NCI-H345 treated with DMSO at 0.1 percent for 48 hours (cell line): ENCODE data around the gene ZFAND6.
A peak's percentile ranks its signal among the peaks of the same experiment; 100 is the strongest.
"Not testable (repeated sequence)": the region's sequence is repeated elsewhere in the genome, so short reads cannot be mapped to it uniquely, and the experiment has no call there.

Experiments
- DNase-seq: peaks from one replicate; lab custom pipeline; 2025; ENCODE audit not compliant: unreplicated experiment; lab: John Stamatoyannopoulos, UW

Gene ZFAND6

DNA sequence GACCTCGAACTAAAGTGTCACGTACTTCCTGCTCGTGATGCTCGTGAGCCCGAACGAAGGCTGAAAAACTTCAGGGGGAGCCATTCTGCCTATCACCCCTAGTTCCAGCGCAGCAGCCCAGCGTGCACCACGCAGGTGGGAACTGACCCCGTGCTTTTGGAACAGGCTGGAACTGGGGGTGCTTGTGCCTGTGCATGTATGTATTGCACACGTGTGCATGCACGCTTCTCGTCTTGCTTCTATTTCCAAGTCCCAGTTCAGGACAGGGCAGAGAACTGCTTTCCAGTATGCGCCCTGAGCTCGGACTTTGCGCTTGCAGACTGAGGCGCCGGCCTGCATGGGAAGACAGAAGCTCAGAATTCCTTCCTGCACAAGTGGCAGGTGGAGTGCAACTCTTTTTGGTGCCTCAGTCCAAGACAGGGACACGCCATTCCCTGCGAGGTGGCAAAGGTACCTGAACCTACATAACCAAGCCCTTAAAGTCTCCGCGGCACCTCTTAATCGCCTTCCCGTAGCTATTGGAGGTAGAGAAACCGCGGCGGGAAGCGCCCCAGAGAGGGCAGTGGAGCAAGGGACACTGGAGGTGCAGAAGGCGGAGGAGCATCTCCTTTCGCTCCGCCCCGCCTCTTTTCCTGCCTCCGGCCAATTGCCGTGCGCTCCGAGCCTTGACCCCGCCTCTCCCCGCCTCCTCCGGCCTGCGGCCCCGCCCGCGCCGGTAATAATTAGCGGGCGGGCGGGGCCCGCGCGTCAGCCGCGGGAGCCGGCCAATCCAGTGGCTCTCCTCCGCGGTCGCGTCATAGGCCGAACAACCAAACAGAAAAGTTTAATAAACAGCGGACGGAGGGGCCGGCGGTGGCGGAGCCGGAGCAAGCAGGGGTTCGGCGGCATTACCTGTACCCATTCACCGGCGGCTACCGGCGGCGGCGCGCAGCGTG is at the start of gene ZFAND6:
Gene ZFAND6, plus strand, starts transcription at position 826 of the 935 bp plus-strand sequence. CDS start 60,669 bp downstream, outside the sequence.
- DNase-seq, result peak; percentile 84

DNA sequence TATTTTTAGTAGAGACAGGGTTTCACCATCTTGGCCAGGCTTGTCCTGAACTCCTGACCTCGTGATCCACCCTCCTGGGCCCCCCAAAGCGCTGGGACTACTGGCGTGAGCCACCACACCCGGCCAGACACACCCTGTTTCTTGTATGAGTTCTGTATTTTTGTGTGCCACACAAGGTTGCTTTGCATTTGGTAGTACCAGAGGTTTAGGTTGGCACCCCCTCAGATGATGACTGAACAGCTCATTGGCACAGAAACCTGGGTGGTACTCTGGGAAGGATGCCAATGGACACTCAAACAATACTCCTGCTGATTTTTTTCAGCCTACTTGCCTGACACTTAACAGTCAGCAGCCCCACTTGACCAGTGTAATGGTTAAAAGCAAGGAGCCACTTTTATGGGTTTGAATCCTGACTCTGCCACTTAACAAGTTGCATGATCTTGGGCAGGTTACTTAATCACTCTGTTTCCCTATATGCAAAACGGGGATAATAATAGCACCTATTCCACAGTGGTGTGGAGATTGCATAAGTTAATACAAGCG is 49.3 kb upstream of the ZFAND6 start:
- no peak for DNase-seq

DNA sequence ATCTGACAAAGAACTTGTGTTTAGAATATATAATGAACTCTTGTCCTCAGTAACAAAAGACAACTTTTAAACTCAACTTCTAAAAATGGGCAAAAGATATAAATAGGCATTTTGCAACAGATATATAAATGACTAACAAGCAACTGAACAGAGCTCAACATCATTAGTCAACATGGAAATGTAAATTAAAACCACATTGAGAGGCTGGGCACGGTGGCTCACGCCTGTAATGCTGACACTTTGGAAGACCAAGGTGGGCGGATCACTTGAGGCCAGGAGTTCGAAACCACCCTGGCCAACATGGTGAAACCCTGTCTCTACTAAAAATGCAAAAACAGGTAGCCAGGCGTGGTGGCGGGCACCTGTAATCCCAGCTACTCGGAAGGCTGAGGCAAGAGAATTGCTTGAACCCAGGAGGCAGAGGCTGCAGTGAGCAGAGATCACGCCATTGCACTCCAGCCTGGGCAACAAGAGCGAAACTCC is 48.4 kb upstream of the ZFAND6 start:
- not testable (repeated sequence) for DNase-seq

DNA sequence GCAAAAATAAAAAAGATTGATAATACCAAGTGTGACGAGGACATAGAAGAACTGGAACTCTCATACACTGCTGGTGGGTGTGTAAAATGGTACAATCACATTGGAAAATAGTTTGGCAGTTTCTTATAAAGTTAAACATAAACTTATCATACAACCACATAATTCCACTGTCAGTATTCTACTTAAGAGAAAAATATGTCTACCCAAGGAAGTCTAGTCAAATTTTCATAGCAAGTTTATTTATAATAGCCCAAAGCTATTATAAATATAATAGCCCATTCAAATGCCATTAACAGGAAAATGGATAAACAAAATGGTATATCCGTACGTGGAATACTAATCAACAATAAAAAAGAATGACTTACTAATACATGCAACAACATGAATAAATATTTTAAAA is 47.9 kb upstream of the ZFAND6 start:
- DNase-seq, result no peak

DNA sequence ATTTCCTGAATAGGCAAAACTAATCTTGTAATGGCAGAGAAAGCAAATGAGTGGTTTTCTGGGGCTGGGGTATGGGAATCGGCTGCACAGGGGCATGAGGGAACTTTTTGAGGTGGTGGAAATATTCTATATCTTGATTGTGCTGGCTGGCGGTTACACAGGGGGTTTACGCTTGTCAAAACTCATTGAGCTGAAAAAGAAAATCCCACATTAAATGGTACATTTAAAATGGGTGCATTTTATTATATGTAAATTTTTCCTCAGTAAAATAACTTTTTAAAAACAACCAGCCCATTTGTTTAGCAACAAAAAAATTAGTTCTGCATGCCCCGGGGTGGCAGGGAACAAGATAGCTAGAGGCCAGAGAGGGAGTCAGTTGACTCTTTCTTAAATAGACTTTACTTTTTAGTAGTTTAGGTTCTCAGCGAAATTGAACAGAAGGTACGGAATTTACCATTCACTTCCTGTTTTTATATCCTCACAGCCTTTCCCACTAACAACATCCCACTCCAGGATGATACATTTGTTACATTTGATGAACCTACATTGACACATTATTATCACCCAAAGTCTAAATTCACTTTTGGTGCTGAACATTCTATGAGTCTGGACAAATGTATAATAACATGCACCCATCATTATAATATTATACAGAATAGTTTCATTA is 47.3 kb upstream of the ZFAND6 start:
- no peak for DNase-seq

DNA sequence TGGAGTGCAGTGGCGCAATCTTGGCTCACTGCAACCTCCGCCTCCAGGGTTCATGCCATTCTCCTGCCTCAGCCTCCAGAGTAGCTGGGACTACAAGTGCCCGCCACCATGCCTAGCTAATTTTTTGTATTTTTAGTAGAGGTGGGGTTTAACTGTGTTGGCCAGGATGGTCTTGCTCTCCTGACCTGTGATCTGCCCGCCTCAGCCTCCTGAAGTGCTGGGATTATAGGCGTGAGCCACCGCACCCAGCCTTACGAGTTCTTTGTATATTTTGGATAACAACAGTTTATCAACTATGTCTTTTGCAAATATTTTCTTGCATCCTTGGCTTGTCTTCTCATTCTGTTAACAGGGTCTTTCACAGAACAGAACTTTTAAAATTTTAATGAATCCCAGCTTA is 45.3 kb upstream of the ZFAND6 start:
- not testable (repeated sequence) for DNase-seq

DNA sequence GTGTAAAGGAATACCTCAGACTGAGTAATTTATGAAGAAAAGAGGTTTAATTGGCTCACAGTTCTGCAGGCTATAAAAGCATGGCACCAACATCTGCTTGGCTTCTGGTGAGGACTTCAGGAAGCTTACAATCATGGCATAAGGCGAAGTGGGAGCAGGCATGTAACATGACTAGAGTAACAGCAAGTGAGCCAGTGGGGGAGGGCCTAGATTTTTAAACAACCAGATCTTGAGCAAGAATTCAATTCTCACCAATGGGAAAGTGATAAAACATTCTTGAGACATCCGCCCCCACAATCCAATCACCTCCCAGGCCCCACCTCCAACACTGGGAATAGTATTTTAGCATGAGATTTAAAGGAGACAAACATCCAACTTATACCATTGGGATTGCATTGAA is 44.3 kb upstream of the ZFAND6 start:
- DNase-seq, result no peak

DNA sequence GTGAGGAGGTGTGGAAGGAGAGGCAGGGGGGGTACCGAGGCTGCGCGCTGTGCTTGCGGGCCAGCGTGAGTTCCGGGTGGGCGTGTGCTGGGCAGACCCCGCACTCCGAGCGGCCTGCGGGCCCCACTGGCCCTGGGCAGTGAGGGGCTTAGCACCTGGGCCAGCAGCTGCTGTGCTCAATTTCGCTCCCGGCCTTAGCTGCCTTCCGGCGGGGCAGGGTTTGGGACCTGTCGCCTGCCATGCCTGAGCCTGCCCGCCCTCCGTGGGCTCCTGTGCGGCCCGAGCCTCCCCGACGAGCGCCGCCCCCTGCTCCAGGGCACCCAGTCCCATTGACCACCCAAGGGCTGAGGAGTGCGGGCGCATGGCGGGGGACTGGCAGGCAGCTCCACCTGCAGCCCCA is 43.0 kb upstream of the ZFAND6 start:
- DNase-seq, result not testable (repeated sequence)

DNA sequence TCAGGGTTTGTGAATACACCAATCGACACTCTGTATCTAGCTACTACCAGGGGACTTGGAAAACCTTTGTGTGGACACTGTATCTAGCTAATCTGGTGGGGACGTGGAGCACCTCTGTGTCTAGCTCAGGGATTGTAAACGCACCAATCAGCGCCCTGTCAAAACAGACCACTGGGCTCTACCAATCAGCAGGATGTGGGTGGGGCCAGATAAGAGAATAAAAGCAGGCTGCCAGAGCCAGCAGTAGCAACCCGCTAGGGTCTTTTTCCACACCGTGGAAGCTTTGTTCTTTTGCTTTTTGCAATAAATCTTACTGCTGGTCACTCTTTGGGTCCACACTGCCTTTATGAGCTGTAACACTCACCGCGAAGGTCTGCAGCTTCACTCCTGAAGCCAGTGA is 42.3 kb upstream of the ZFAND6 start:
- DNase-seq, result not testable (repeated sequence)

DNA sequence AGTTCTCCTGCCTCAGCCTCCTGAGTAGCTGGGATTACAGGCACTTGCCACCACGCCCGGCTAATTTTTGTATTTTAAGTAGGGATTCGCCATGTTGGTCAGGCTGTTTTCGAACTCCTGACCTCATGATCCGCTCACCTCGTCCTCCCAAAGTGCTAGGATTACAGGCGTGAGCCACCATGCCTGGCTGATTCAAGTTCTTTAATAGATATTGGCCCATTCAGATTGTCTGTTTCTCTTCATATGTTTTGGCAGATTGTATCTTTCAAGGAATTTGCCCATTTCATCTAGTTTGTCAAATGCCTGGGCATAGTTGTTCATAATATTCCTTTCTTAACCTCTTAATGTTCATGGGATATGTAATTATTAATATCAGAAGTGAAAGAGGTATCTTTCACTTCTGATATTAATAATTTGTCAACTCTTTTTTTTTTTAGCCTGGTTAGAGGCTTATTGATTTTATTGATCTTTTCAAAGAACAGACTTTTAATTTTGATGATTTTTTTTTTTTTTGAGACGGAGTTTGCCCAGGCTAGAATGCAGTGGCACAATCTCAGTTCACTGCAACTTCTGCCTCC is 40.2 kb upstream of the ZFAND6 start:
- no peak for DNase-seq

DNA sequence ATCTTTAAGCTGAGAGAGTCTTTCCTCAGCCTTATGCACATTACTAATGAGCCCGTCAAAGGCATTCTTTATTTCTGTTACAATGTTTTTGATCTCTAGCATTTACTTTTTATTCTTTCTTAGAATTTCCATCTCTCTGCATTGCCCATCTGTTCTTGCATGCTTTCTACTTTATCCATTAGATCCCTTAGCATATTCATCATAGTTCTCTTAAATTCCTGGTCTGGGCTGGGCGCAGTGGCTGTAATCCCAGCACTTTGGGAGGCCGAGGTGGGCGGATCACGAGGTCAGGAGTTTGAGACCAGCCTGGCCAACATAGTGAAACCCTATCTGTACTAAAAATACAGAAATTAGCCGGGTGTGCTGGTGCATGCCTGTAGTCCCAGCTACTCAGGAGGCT is 39.3 kb upstream of the ZFAND6 start:
- not testable (repeated sequence) for DNase-seq

DNA sequence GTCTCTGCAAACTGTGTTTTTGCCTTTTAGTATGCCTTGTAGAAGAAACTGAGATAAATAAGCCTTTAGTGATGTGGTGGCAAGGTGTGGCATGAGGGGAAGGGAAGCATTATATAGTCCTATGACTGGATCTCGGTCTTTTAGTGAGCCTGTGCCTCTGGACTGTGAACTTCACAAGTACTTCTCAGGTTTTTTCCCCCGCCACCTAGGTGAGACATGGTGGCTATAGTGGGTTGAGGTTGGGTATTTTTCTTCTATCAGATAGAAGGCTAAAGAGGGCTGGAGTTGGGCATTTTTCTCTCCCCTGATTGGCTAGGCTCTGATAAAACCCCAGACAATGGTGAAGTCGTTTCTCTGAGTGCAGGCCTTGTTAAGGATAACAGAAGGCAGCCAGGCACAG is 38.7 kb upstream of the ZFAND6 start:
- DNase-seq, result no peak

DNA sequence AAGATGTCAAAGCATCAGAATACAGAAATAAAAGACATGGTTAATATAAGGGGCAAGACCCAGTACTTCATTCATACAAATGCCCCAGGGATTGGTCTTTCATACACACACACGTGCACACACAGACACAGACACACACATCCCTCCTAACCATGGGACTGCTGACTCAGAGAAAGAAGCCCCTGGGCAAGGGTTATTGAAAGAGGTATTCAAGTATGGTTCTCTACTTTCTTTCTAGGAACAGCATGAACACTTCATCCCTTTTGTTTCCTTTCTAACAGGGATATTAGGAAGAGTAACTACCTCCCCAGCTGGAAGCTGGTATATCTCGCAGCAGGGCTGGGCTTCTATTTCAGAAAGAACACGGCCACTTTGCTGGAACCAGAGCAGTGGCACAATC is 33.2 kb upstream of the ZFAND6 start:
- DNase-seq, result no peak

DNA sequence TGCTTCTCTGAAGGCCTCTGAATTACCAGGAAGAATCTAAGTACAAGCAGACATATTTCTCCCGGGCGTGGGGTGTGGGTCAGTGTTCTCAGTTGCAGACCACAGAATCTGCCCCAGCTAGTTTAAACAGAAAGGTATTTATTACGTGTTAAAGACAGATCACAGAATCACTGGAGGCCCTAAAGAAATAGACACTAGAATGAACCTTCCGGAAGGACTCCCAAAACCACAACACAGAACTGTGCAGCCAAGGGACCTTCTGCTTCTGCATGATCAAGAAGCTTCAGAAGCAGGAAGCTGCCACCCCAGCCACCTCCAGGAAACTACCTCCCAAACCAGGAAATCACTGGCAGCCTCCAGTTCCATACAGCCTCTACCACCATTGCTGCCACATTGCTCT is 32.7 kb upstream of the ZFAND6 start:
- no peak for DNase-seq

DNA sequence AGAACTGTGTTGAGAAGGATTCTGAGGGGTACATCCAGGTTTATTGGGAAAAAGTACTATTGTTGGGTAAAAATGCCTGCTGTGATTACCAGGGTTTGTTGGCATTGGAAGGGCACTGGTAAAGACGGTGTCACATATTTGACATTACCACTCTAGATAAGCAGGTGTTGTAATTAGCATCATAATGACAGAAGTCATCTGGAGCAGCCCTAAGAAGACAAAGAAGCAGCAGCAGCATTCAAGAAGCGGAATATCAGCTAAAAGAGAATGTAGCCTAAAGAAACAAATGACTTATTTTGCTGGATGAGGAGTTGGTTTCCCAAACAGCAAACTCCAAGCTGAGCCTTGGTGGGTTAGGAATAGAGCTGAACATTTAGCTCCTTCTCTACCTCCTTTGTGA is 30.5 kb upstream of the ZFAND6 start:
- DNase-seq, result no peak

DNA sequence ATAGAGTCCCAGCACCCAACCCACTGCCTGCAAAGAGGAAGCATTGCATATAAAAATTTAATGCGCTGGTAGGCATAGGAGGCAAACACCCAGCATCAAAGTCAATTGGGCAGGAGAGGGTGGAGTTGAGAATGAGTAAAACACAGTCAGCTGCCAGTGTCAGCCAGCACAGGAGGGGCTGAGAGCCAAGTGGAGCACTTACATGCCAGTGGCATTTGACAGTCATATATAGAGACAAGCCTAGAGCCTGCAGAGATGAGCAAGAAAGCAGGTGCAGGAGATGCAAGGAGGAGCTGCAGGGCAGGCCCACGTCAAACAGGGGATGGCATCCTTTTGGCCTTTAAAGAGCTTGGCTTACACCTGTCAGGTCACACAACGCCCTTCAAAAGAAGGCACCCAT is 27.6 kb upstream of the ZFAND6 start:
- peak; percentile 47 for DNase-seq

DNA sequence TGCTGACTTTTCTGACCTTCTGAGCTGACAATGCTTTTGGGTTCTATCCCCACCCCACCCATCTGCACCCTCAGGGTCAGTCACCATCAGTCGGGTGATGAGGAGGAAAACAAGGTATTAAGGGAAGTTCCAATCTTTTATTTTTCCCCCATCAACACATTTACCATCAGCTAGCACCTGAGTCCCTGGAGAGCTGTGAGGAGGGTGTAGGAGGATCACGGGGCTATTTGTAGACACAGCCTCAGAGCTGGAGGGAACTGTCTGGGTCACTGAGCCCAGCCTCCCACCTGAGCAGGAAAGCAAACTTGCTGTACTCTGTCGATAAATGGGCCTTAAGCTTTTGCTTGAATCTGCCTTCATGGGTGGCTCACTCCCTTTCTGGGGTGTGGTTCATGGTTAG is 24.8 kb upstream of the ZFAND6 start:
- no peak for DNase-seq

DNA sequence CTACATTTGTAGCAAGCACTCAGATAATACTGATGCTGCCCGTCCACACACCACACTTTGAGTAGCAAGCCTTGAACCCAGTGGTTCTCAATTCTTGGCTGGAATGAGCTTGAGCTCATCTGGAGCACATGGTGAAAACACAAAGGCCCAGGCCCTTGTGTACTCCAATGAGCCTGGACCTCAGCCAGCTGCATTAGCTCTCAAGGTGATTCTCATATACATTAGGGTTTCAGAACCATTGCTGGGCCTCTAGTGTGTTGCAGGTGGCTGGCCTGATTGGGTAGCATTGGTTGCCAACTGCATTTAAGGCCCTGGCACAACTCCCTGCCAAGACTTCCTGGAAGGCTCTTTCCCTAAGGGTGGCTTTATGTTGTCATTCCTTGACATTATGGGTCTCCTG is 23.4 kb upstream of the ZFAND6 start:
- no peak for DNase-seq

DNA sequence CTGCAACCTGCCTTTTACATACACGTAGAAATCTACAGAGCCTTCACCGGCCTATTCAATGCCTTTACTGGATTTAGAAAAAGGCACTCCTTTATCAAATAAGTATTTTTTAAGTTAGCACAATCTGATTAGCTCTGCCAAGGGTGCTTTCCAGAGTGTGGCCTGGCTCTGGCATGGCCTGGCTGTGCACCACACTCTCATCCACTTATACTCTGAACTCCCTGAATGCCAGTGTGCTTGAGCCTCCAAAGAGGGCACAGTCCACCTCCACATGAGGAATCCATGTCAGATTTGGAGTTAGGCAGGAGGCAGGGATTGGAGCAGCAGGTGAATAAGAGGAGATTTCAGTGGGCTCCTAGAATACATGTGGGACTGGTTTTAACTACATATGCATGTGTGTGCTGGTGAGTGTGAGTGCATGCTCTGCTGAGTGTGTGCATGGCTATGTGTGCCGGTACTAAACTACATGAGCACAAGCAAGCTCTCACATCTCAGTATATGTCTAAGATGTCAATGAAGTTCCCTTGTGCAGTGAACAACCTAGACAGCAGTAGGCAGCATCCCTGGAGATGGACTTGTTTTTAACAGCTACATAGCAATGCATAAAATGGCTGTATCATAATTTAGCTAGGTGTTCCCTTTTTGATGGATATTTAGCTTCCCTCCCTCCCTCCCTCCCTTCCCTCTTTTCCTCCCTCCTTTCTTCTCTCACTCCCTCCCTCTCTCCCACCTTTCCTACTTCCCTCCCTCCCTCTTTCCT is 17.8 kb upstream of the ZFAND6 start:
- no peak for DNase-seq

DNA sequence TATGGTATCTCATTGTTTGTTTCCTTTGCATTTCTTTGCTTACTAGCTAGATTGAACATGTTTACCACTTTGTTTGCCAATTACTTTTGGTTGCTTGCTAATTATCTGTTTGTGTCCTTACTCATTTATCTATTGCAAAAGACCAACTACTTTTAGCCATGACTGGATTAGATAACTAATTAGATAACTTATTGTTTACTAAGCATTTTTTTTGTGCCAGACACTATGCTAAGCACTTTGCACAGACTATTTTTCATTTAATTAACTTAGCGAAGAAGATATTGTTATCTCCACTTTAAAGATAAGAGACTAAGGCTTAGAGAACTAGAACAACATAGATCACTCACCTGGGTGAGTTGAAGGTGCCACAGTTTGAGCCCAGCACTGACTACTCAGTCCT is 16.9 kb upstream of the ZFAND6 start:
- DNase-seq, result no peak

DNA sequence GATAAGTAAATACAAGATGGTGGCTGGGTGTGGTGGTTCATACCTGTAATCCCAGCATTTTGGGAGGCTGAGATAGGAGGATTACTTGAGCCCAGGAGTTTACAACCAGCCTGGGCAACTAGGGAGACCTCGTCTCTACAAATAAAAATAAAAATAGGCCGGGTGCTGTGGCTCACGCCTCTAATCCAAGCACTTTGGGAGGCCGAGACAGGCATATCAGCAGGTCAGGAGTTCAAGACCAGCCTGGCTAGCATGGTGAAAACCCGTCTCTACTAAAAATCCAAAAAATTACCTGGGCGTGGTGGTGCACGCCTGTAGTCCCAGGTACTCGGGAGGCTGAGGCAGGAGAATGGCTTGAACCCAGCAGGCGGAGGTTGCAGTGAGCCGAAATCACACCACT is 14.3 kb upstream of the ZFAND6 start:
- not testable (repeated sequence) for DNase-seq
